ENCODE measurements around the gene MRO. TPM values are rescaled to one million over a fixed set of nuclear protein-coding genes. Genes with fewer than 3 reads are reported as not detected.

Gene MRO
- polyA plus RNA-seq, 1 of the 3 experiments (the other 2 are of a cell fraction): not detected

DNA sequence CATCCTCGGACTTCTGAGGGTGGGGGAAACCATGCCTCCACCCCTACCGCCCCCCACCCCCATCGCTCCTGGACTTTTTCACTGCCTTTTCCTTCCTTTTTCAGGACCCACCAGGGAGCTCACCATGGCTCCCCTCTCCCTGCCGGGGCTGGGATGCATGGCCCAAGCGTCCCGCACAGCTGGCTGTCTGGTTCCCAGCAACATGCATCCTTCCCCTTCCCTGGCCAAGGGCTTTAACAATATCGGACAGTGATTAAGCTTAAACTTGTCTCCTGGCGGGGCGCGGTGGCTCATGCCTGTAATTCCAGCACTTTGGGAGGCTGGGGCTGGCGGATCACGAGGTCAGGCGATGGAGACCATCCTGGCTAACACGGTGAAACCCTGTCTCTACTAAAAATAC is 44.1 kb downstream of the MRO start (continued):
- TF ChIP-seq, protein P1, sequence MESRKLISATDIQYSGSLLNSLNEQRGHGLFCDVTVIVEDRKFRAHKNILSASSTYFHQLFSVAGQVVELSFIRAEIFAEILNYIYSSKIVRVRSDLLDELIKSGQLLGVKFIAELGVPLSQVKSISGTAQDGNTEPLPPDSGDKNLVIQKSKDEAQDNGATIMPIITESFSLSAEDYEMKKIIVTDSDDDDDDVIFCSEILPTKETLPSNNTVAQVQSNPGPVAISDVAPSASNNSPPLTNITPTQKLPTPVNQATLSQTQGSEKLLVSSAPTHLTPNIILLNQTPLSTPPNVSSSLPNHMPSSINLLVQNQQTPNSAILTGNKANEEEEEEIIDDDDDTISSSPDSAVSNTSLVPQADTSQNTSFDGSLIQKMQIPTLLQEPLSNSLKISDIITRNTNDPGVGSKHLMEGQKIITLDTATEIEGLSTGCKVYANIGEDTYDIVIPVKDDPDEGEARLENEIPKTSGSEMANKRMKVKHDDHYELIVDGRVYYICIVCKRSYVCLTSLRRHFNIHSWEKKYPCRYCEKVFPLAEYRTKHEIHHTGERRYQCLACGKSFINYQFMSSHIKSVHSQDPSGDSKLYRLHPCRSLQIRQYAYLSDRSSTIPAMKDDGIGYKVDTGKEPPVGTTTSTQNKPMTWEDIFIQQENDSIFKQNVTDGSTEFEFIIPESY (IDR thresholded peaks at IDR 0.05; ENCODE audit: borderline replicate concordance, low read depth): no peak
- TF ChIP-seq TCF12 (IDR thresholded peaks at IDR 0.05) (no peak), USF1 (IDR thresholded peaks at IDR 0.05; ENCODE audit: borderline replicate concordance, low read depth) (no peak), MEF2A (IDR thresholded peaks at IDR 0.05; ENCODE audit: borderline replicate concordance, low read depth) (no peak)

- TF ChIP-seq MXI1 (IDR thresholded peaks at IDR 0.05; ENCODE audit: low read depth, low read length): no peak
- no peak for DNase-seq
- Histone ChIP-seq H3K4me2 (no peak overlapping the region), H3K9ac (no peak overlapping the region), H3K9me3 (no peaks in the 10 kb centered on the region), H3K27ac (ENCODE audit: low read depth in 2 of 2, low read length in 1 of 2) (no peak overlapping the region), H3K4me1 (ENCODE audit: control insufficient read depth in 1 of 2, insufficient read depth in 2 of 2, low read depth in 1 of 2, low read length in 1 of 2) (no peaks in the 10 kb centered on the region; a peak in 1 of 4 replicates), H2AFZ (ENCODE audit: low read depth) (no peak overlapping the region), H3K79me2 (ENCODE audit: insufficient read depth) (no peaks in the 10 kb centered on the region), H3F3A (replicated peaks; ENCODE audit: insufficient read depth) (no peaks in the 10 kb centered on the region), H3K36me3 (replicated peaks in 1 of 2; ENCODE audit: control insufficient read depth in 1 of 2, insufficient read depth in 2 of 2, low read length in 1 of 2) (no peaks in the 10 kb centered on the region), H3K4me3 (ENCODE audit: low read depth in 2 of 2, low read length in 1 of 2) (no peak overlapping the region), H3K27me3 (ENCODE audit: insufficient read depth) (no peaks in the 10 kb centered on the region; the same call in 1 of the 2 replicates), H3K9me2 (no peaks in the 10 kb centered on the region), H4K20me1 (ENCODE audit: insufficient read depth) (no peaks in the 10 kb centered on the region)
- ChIA-PET CTCF (interaction anchor here (1.0 kb wide), 1 partner anchor 9 kb away, joined by 5 read pairs; no protein-coding TSS in a partner anchor), POLR2A (no interaction called here)
- 60% methylated on average over 9 of the region's 9 CpGs for whole genome bisulfite sequencing (ENCODE audit: low lambda C conversion rate)
Observed at GRCh38 chr18:50775207-50775606, 44.6 kb downstream of the MRO start.

DNA sequence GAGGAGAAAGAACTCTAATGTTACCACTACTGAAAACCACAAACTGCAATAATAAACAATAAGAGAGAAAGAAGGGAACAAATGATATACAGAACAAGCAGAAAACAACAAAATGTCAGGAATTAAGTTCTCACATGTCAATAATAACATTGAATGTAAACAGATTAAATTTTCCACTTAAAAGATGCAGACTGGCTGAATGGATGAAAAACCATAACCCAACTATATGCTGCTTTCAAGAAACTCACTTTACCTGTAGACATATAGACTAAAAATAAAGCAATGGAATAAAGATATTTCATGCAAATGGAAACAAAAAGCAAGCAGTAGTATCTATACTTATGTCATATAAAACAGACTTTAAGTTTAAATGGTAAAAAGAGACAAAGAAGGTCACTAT is 50.4 kb downstream of the MRO start:
- Histone ChIP-seq H2AFZ (ENCODE audit: low read depth) (no peak overlapping the region), H3K9ac (no peak overlapping the region), H3K4me2 (no peak overlapping the region), H3K79me2 (ENCODE audit: insufficient read depth) (no peaks in the 10 kb centered on the region), H3K4me1 (ENCODE audit: control insufficient read depth in 1 of 2, insufficient read depth in 2 of 2, low read depth in 1 of 2, low read length in 1 of 2) (no peaks in the 10 kb centered on the region), H3K36me3 (replicated peaks in 1 of 2; ENCODE audit: control insufficient read depth in 1 of 2, insufficient read depth in 2 of 2, low read length in 1 of 2) (no peaks in the 10 kb centered on the region), H3K4me3 (ENCODE audit: low read depth in 2 of 2, low read length in 1 of 2) (no peak overlapping the region), H3K27ac (ENCODE audit: low read depth in 2 of 2, low read length in 1 of 2) (no peak overlapping the region), H3F3A (replicated peaks; ENCODE audit: insufficient read depth) (no peaks in the 10 kb centered on the region), H4K20me1 (ENCODE audit: insufficient read depth) (no peaks in the 10 kb centered on the region), H3K27me3 (ENCODE audit: insufficient read depth) (no peaks in the 10 kb centered on the region), H3K9me3 (no peaks in the 10 kb centered on the region), H3K9me2 (no peaks in the 10 kb centered on the region)
- DNase-seq: no peak
- CTCF ChIA-PET: no interaction called here
- POLR2A ChIA-PET: no interaction called here
- TF ChIP-seq TAF1 (IDR thresholded peaks at IDR 0.05; ENCODE audit: borderline replicate concordance, low read depth, low read length) (no peak), FOSL2 (IDR thresholded peaks at IDR 0.05; ENCODE audit: borderline replicate concordance, low read depth) (no peak), NFIC (IDR thresholded peaks at IDR 0.05; ENCODE audit: borderline replicate concordance) (no peak), TEAD4 (IDR thresholded peaks at IDR 0.05; ENCODE audit: borderline replicate concordance, insufficient read depth) (no peak), FOXM1 (IDR thresholded peaks at IDR 0.05; ENCODE audit: low read depth) (no peak), ELF1 (IDR thresholded peaks at IDR 0.05) (no peak), TCF12 (IDR thresholded peaks at IDR 0.05) (no peak), RCOR1 (IDR thresholded peaks at IDR 0.05; ENCODE audit: low read length) (no peak), YY1 (IDR thresholded peaks at IDR 0.05; ENCODE audit: low read depth) (no peak), RXRA (IDR thresholded peaks at IDR 0.05; ENCODE audit: borderline replicate concordance, low read depth) (no peak), CTCF (IDR thresholded peaks at IDR 0.05) (no peak), RFX5 (IDR thresholded peaks at IDR 0.05; ENCODE audit: low read length) (no peak)
- TF ChIP-seq, protein P1 (IDR thresholded peaks at IDR 0.05; ENCODE audit: borderline replicate concordance, low read depth): no peak
- TF ChIP-seq, protein P2, sequence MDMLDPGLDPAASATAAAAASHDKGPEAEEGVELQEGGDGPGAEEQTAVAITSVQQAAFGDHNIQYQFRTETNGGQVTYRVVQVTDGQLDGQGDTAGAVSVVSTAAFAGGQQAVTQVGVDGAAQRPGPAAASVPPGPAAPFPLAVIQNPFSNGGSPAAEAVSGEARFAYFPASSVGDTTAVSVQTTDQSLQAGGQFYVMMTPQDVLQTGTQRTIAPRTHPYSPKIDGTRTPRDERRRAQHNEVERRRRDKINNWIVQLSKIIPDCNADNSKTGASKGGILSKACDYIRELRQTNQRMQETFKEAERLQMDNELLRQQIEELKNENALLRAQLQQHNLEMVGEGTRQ (IDR thresholded peaks at IDR 0.05; ENCODE audit: borderline replicate concordance, low read depth, low read length): no peak

Measured in SK-N-SH (cell line).